Measurements from ENCODE around the gene RPH3AL. TPM values are rescaled to one million over a fixed set of nuclear protein-coding genes. Genes with fewer than 3 reads are reported as not detected.

RPH3AL gene
- total and polyA plus RNA-seq, 2 of the 8 experiments (the other 6 are each of a cell fraction or from before 2014, with no cell fraction given) = 5.6 to 5.8 TPM

- Histone ChIP-seq H3K4me1 (replicated peaks in 1 of 4; ENCODE audit: control insufficient read depth in 3 of 4, insufficient read depth in 4 of 4, low read length in 3 of 4) (no peaks in the 10 kb centered on the region), H2AK5ac (ENCODE audit: low read depth, low read length) (no peak overlapping the region), H2BK15ac (ENCODE audit: low read length) (no peak overlapping the region), H2BK120ac (replicated peaks; ENCODE audit: low read depth, low read length) (no peak overlapping the region), H3K9me3 (ENCODE audit: insufficient read depth in 2 of 2, low read depth in 1 of 2, low read length in 1 of 2) (no peaks in the 10 kb centered on the region), H3K4ac (replicated peaks; ENCODE audit: insufficient read length, low read depth, low read length) (no peak overlapping the region), H4K5ac (ENCODE audit: insufficient read length, low read depth, low read length) (no peak overlapping the region), H3K27ac (ENCODE audit: low read depth, low read length) (no peak overlapping the region), H2BK12ac (ENCODE audit: low read depth, low read length) (peak overlapping the region; percentile 71; the same call in 1 of the 2 replicates), H3K36me3 (ENCODE audit: control insufficient read depth in 2 of 4, insufficient read depth in 4 of 4, low read length in 3 of 4) (no peaks in the 10 kb centered on the region), H3K56ac (replicated peaks; ENCODE audit: insufficient read length, low read depth, low read length) (no peak overlapping the region), H3K79me2 (ENCODE audit: control insufficient read depth in 1 of 2, insufficient read depth in 2 of 2, low read length in 2 of 2) (no peaks in the 10 kb centered on the region), H3K9ac (replicated peaks in 1 of 4; ENCODE audit: extremely low read depth in 1 of 4, low read depth in 3 of 4, low read length in 3 of 4) (no peak overlapping the region), H4K20me1 (replicated peaks in 1 of 2; ENCODE audit: control insufficient read depth in 1 of 2, insufficient read depth in 2 of 2, low read length in 2 of 2) (no peaks in the 10 kb centered on the region), H3K79me1 (ENCODE audit: low read depth, low read length) (no peaks in the 10 kb centered on the region), H3K27me3 (replicated peaks in 1 of 4; ENCODE audit: control insufficient read depth in 3 of 4, extremely low read depth in 1 of 4, insufficient read depth in 3 of 4, low read length in 3 of 4) (no peaks in the 10 kb centered on the region), H3K14ac (ENCODE audit: insufficient read length) (no peak overlapping the region), H2BK20ac (ENCODE audit: low read length) (no peak overlapping the region), H4K8ac (ENCODE audit: extremely low read depth, insufficient read depth, low read length) (no peak overlapping the region), H3K23ac (ENCODE audit: insufficient read length) (no peak overlapping the region), H2BK5ac (ENCODE audit: low read depth, low read length) (no peak overlapping the region), H3K4me3 (ENCODE audit: extremely low read depth in 1 of 4, insufficient read depth in 2 of 4, low read depth in 3 of 4, low read length in 4 of 4) (no peak overlapping the region), H3K18ac (ENCODE audit: extremely low read depth, low read length) (no peak overlapping the region), H3K4me2 (ENCODE audit: insufficient read depth in 1 of 2, low read depth in 2 of 2, low read length in 2 of 2) (no peak overlapping the region), H2AFZ (ENCODE audit: low read length) (no peak overlapping the region), H3K23me2 (ENCODE audit: low read depth, low read length) (no peaks in the 10 kb centered on the region), H4K91ac (replicated peaks; ENCODE audit: insufficient read length, low read length) (no peak overlapping the region)
- WGBS, 2 experiments (ENCODE audit: extremely low coverage in 1 of 2, insufficient coverage in 1 of 2, insufficient read length in 1 of 2, insufficient replicate concordance in 2 of 2, low coverage in 1 of 2, low lambda C conversion rate in 2 of 2, missing lambda C conversion rate in 1 of 2) = 89% methylated on average over 22 of the region's 27 CpGs; no CpG with 5 or more reads in 1 of the 2 experiments
- peak in 1 of 2 experiments; percentile 34 for DNase-seq (ENCODE audit: low read depth in 1 of 2, low spot score in 2 of 2)
- CTCF ChIA-PET (ENCODE audit: partially characterized antibody) = interaction anchor here (0.7 to 2.4 kb wide), 5 partner anchors 10 to 437 kb away, joined by 3 to 16 read pairs (median 5); no protein-coding TSS in a partner anchor
- POLR2A ChIA-PET (ENCODE audit: partially characterized antibody) = interaction anchor here (1.0 to 1.7 kb wide), 2 partner anchors 9 to 14 kb away, joined by 5 read pairs; no protein-coding TSS in a partner anchor
- no peak for FAIRE-seq
- TF ChIP-seq SP1 (IDR thresholded peaks at IDR 0.05; ENCODE audit: low read depth, low read length) (no peak), CTCF (IDR thresholded peaks at IDR 0.05; ENCODE audit: control extremely low read depth in 1 of 3, insufficient read depth in 1 of 3, low read depth in 1 of 3, low read length in 3 of 3) (no peak), JUND (IDR thresholded peaks at IDR 0.05; ENCODE audit: low read length) (no peak), RAD21 (IDR thresholded peaks at IDR 0.05 in 1 of 2, conservative IDR thresholded peaks at IDR 0.05 in 1 of 2; ENCODE audit: low read depth in 2 of 2, low read length in 2 of 2) (no peak), HDAC2 (IDR thresholded peaks at IDR 0.05; ENCODE audit: borderline replicate concordance in 1 of 2, low read depth in 2 of 2, low read length in 2 of 2) (no peak), MAX (IDR thresholded peaks at IDR 0.05) (no peak), EZH2 (IDR thresholded peaks at IDR 0.05; ENCODE audit: low read depth, low read length, severe bottlenecking) (no peak), EGR1 (IDR thresholded peaks at IDR 0.05; ENCODE audit: borderline replicate concordance, low read depth, low read length) (no peak)
Observed at GRCh38 chr17:250487-251300, 101.9 kb downstream of the RPH3AL start.

Measured in H1 (cell line).